HUDEP-2 (cell line): ENCODE results near the gene SCFD2.

ENCODE experiments used
- DNase-seq, 76 experiments: peaks; one replicate each; lab custom pipeline; 2025; ENCODE audit not compliant: unreplicated experiment in 76 of 76; lab: John Stamatoyannopoulos, UW

The SCFD2 gene

DNA sequence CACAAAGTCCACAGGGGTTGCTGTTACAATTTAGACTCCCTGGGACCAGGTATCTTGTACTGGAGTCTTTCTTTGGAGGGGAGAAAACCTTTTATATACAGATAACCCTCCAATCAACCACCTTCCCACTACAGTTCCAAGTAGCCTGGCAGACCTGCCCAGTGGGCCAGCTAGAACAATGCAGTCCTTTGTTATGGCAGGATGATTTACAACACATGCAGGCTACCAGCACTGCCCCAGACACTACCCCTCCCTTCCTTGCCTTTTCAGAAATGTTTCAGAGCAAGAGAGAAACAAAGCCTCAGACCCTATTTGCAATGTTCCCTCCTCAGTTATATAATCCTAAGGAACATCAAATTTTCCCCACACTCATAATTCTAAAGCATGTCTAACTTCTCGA lies 492.7 kb downstream of the SCFD2 start:
- DNase-seq, result no peak

GRCh38 chr4:52870225-52870624 lies 495.6 kb downstream of the SCFD2 start:
- no peak for DNase-seq

DNA sequence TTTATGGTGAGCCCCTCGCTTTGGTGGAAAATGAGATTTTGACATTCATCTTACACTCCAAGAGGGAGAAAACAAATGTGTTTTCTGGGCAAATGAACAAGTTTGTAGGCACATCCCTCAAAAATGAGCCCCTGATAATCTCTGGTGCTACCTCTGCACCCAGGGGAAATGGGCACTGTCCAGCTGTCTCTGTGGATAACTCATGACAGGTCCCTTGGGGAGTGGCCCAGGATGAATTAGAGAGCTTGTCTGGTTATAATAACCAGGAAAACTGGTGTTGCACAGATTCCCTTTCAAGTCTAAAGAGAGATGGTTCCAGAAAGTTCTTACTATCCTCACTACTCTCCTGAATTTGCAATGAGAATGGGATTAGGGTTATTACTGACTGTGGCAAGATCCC lies 496.2 kb downstream of the SCFD2 start:
- no peak for DNase-seq

- DNase-seq, result no peak
These were observed 496.7 kb downstream of the SCFD2 start for GRCh38 chr4:52869196-52869595.

DNA sequence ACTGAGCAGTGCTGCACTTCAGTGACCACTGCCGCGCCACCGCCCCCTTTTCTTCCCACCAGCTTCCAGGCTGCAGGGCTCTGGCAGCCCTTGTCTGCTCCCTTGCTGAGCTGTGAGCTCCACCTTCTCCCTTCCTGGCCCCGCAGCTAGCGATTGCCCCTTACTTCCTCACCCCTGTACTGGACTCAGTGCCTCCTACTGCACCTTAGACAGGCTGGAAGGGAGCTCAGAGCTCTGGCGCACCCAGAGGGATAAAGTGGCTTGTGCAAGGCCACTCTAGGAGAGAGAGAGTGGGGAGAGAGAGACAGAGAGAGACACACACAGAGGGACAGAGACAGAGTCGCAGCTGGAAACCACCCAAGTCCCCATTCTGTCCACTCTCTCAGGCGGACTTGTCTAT lies 497.7 kb downstream of the SCFD2 start:
- no peak for DNase-seq

GRCh38 chr4:52867163-52867562 lies 498.7 kb downstream of the SCFD2 start:
- DNase-seq, result no peak

GRCh38 chr4:52866734-52867133 lies 499.1 kb downstream of the SCFD2 start:
- no peak for DNase-seq

DNA sequence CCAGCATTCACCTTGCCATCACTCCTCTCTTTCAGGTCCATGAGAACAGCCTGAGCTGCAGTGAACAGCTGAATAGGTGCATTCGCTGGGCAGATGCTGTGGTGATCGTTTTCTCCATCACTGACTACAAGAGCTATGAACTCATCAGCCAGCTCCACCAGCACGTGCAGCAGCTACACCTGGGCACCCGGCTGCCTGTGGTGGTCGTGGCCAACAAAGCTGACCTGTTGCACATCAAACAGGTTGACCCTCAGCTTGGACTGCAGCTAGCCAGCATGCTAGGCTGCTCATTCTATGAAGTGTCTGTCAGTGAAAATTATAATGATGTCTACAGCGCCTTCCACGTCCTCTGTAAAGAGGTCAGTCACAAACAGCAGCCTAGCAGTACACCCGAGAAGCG lies 500.6 kb downstream of the SCFD2 start:
- DNase-seq, result no peak

GRCh38 chr4:52864793-52865192 lies 501.1 kb downstream of the SCFD2 start:
- DNase-seq, result no peak

GRCh38 chr4:52863324-52863723 lies 502.5 kb downstream of the SCFD2 start:
- DNase-seq, result no peak

DNA sequence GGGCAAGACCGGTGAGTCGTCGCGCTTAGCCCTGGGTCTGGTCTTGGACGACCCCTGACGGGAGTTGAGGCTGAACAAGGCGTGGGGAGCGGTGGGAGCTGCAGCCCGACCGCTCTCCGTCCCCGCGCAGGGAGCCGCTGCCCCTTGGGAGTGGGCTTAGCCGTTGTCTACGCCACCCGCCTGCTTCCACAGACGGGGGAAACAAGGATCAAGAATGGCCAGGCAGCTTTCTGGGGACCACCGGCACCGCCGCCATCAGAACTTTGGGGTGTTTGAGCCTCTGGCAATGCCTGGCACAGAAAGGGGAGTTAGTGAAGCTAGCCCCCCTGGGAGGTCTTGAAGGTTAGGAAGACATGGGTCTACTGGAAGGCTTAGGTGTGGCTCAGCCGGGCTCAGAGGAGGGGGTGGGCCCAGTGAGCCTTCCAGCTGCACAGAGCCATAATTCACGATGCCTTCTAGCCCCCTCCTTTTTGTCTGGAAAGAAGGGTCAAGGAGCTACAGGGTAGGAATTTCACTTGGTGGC lies 503.2 kb downstream of the SCFD2 start:
- peak in 1 of 76 experiments; percentile 41 for DNase-seq

DNA sequence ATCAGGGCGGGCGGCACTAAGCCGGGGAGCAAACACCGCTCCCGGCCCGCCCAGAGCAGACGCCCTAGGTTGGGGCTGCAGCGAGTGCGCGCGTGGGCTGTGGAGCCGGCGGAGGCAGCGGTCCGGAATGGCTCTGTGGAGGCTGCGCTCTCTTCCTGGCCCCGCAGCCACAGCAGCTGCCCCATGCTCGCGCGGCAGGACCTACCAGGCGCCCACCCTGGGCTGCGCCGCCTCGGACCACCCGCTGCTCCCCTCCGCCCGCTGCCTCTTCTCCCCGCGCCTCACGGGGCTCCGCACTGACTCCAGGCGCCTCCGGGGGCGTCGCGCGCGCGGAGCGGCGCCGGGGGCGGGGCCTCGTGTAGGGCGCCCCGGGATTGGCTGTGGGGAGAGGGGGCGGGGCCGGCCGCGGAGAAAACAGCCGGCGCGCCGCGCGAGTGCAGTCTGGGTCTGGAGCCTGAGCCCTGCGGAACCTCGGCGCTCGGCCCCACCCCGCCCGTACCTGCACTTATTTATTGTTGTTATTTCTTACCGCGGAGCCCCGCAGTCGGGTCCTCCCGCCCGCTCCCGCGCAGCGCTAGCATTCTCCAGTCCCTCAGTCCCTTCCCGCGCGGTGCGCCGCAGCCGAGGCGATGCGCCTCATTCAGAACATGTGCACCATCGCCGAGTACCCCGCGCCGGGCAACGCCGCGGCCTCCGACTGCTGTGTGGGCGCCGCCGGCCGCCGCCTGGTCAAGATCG lies 503.8 kb downstream of the SCFD2 start, which contains the start of gene RASL11B:
RASL11B (plus strand) TSS at position 439 of the 738 bp plus-strand sequence; CDS start at position 630, 191 bp downstream.
- DNase-seq, result peak in 70 of 76 experiments; percentile 12 to 82 (median 54)

GRCh38 chr4:52861171-52861823 lies 504.6 kb downstream of the SCFD2 start:
- no peak for DNase-seq

- DNase-seq, result no peak
These were observed 505.5 kb downstream of the SCFD2 start for GRCh38 chr4:52860361-52860760.

DNA sequence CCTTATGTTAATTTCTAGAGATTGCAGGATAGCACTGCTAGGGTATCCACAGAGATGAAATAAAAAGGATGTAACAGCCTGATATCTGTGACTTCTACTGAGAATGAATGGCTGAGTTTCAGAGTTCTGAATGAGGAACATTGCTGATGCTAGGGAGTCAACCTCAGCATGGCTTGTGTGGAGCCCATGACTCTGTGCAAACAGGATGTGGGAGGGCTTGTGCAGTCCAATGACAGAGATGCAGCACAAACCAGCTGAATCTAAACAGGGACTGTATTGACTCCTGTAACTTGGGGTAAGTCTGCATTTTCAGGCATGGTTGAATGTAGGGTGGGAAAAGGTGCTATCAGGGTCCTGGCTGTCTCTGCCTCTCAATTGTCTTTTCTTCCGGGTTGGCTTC lies 509.1 kb downstream of the SCFD2 start:
- DNase-seq, result no peak

- no peak for DNase-seq
These were observed 512.5 kb downstream of the SCFD2 start for GRCh38 chr4:52853351-52853750.

DNA sequence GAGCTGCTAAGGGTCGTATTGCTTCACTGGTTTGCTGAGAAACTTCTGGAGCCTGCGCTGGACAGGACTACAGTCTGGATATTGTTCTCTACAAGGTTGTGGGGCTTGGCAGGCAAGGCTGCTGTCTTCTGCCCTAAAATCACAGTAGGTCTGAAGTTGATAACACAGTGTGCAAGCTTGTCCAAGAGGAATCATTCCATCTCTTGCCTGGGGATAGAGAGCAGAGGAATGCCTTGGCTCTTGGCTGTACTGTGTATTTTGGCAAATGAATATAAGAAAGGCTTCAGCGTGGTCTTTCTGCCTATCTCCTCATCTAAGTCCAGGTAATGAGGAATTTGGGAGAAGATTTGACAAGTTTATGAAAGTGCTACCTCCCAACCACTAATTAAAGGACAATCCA lies 513.1 kb downstream of the SCFD2 start:
- DNase-seq, result no peak

GRCh38 chr4:52852041-52852440 lies 513.8 kb downstream of the SCFD2 start:
- no peak for DNase-seq

GRCh38 chr4:52850406-52851124 lies 515.3 kb downstream of the SCFD2 start:
- no peak for DNase-seq

DNA sequence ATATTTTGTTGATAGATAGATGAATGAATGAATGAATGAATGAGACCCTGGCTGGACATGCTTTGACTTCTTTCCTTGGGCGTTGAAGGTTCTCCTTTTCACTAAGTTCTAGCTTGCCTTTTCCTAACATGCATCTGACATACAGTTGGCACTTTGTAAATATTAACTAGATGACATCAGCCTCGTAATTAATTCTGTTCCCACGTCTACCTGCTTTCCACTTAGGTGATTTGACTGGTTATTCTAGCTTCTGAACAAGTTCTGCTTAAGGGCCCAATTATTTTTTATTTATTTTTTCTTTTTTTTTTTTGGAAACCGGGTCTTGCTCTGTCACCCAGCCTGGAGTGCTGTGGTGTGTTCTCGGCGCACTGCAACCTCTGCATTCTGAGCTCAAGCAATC lies 517.6 kb downstream of the SCFD2 start:
- DNase-seq, result no peak

GRCh38 chr4:52846502-52846901 lies 519.4 kb downstream of the SCFD2 start:
- no peak for DNase-seq
